ENCODE measurements around the gene TBL1Y.
A peak's percentile ranks its signal among the peaks of the same experiment; 100 is the strongest.
"Not testable (repeated sequence)": the region's sequence is repeated elsewhere in the genome, so short reads cannot be mapped to it uniquely, and the experiment has no call there.

The TBL1Y gene

GRCh38 chrY:6972271-6972887 lies 61.9 kb downstream of the TBL1Y start:
- DNase-seq = no peak

DNA sequence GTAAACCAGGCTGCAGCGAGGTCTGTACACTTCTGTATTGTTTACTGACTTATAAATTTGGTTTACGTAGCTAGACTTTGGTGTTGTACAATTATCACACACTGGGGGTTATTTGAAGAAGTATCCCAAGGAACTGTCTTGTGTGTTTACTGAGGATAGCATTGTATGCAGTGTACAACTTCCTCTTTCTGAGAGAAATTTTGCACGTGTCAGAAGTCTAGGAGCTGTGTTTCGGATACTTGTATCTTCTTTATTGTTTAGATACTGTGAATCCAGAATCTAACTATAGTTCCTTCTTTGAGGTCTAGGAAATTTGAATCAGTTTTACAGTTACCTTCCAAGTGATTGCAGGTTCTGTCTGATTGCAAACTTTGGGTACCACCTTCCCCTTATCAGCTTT lies 64.5 kb downstream of the TBL1Y start:
- no peak for DNase-seq

DNA sequence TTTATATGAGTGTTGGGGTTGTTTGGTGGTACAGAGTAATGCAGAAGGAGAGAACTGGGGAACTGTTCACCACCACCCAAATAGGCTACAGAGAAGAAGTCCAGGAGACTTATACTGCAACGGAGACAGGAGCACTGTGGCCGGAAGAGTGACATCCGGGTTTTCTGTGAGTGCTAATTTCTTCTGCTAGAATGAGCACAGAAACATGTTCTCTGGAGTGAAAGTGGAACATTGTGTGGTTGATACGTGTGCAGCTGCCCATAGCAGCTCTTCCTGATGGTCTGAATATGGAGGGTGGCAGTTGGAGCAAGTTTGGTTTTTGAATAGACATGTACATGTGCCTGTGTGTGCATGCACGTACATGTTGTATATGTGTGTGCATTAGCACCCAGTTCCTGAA lies 67.3 kb downstream of the TBL1Y start:
- no peak for DNase-seq

GRCh38 chrY:6983221-6983620 lies 72.7 kb downstream of the TBL1Y start:
- DNase-seq = no peak

DNA sequence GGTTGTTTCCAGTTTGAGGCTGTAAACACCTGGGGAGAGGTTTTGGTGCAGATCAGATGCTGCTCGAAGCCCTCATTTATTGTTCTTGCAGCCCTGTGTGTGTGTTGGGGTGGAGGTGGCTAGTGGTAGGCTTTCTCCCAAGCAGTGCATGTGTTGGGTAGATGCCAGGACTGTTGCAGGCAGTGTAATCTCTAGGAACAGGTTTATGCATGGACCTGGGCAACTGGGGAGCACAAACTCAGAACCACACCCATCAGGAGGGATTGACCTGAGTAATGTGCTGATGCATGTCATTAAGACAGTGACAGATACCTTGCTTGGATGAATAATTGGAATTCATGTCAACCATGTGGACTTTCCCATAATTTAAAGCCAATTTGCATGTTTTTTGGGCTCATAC lies 77.3 kb downstream of the TBL1Y start:
- no peak for DNase-seq

DNA sequence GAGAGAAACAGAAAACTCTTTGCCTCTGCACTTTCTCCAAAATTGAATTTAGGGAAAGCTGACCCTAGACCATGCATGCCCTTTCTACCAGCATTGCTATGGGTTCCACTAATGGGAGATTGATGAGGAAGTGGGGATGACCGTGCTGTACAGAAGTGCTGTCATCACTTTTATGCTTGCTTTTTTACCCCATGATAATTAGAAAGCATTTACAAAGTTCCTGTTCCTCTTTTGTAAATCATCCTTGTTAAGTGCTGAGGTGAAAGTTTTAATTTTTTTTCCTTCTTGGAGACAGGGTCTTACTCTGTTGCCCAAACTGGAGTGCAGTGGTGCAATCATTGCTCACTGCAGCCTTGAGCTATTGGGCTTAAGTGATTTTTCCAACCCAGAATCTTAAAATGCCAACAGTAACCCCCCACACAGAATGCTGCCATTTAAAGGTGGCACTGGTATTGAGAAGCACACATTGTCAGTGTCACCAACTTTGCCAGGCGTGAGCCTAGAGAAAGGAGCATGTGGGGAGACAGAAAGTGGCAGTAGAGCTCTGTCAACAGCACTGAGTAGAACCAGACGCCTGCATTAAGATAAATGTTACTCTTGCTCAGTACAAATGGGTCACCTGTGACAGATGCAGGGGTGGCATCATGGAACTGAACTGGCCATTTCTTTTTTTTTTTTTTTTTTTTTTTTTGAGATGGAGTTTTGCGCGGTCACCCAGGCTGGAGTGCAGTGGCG lies 79.6 kb downstream of the TBL1Y start:
- DNase-seq = no peak

- peak in 11 of 51 donors; percentile 0 to 7 (median 0) for DNase-seq
These were observed 81.5 kb downstream of the TBL1Y start for GRCh38 chrY:6992041-6992440.

DNA sequence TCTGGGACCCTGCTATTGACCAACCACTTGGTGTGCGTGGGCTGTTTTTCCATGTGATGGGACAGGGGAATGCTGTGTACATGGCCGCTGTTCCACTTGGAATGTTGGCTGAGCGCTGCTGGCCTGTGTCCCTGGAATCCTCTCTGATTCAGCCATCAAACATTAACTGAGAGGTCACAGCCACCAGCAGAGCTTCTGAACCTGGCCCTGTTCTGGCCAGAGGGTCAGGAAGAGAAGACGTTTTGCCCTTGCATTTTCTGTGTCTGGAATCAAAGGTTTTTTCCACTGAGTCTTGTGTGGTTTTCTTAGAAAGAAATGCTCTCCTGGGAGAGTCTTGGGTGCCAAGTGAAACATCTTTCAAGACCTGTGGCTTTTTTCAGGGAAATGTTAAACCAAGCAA lies 85.5 kb downstream of the TBL1Y start:
- DNase-seq = no peak

- no peak for DNase-seq
These were observed 87.1 kb downstream of the TBL1Y start for GRCh38 chrY:6997503-6998066.

DNA sequence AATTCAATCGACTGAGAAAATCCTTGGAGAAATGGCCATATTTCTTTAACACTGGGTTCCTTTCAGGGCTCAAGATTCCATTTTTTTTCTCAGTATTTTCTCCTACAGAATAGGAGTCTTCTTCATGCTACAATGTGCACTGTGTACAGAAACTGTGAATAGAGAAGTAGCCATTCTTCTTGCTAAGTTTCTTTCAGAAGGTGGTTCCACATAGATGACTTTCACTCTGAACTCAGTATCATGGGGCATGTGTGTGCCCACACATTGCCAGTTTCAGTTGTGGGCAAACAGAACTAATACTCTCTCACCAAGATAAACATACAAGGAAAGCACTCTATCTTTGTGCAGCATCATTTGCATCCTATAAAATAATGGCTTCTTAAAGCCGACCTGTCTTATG lies 89.4 kb downstream of the TBL1Y start:
- peak in 2 of 51 donors; percentile 0 for DNase-seq

- DNase-seq = no peak
These were observed 92.1 kb downstream of the TBL1Y start for GRCh38 chrY:7002581-7002980.

- DNase-seq = no peak
These were observed 97.4 kb downstream of the TBL1Y start for GRCh38 chrY:7007911-7008310.

- DNase-seq = no peak
These were observed 98.3 kb downstream of the TBL1Y start for GRCh38 chrY:7008578-7009355.

GRCh38 chrY:7013051-7013450 lies 102.6 kb downstream of the TBL1Y start:
- no peak for DNase-seq

- no peak for DNase-seq
These were observed 106.0 kb downstream of the TBL1Y start for GRCh38 chrY:7016521-7016920.

GRCh38 chrY:7017244-7018080 lies 107.0 kb downstream of the TBL1Y start:
- no peak for DNase-seq

- no peak for DNase-seq
These were observed 128.5 kb downstream of the TBL1Y start for GRCh38 chrY:7039037-7039436.

GRCh38 chrY:7040662-7041061 lies 130.2 kb downstream of the TBL1Y start:
- DNase-seq = no peak

- DNase-seq = no peak
These were observed 131.5 kb downstream of the TBL1Y start for GRCh38 chrY:7041983-7042382.

DNA sequence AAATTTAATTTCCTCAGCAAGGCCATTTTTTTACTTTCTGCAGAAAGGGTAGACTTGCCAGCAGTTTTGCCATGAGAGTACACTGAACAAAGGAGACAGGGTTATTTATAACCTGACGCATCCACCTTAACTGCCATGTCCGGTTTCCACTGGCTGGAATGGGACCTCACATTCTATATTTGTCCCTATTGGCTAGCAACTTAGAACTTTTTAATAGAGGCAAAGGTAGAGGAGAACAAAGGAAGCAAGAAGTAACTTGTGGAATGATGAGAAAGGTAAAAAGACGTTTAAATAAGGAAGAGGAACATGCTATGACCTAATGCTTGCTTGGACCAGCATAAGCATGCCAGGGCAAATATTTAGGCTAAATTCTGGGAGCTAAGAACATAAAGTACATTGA lies 142.0 kb downstream of the TBL1Y start:
- not testable (repeated sequence) for DNase-seq

DNA sequence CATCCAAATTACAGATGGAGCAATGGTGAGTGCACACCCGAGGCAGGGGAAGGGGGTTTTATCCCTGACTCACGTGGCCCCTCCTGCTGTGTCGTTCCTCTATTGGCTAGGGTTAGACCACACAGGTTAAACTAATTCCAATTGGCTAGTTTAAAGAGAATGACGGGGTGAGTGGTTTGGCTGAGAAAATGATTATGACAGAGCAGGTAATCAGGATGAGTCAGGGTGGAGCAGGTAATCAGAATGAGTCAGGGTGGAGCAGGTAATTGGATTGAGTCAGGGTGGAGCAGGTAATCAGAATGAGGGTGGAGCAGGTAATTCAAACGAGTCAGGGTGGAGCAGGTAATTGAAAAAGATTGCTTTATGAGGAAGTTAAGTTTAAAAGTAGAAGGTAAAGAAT lies 146.4 kb downstream of the TBL1Y start:
- no peak for DNase-seq

Measured in hypothalamus (tissue), 51 donors.